ENCODE results near the gene ZBTB12.
"Not testable (repeated sequence)": the region's sequence is repeated elsewhere in the genome, so short reads cannot be mapped to it uniquely, and the experiment has no call there.

Gene ZBTB12

GRCh38 chr6:31901953-31902643 lies at the start of gene ZBTB12:
ZBTB12 (minus strand) TSS chr6:31902086; CDS start chr6:31901305, 781 bp downstream.
- peak; percentile 91 for DNase-seq

GRCh38 chr6:31949926-31950548 lies 48.2 kb upstream of the ZBTB12 start:
- DNase-seq: no peak

- no peak for DNase-seq
Measured at GRCh38 chr6:31948753-31949413, 47.0 kb upstream of the ZBTB12 start.

GRCh38 chr6:31948306-31948705 lies 46.4 kb upstream of the ZBTB12 start:
- no peak for DNase-seq

GRCh38 chr6:31947864-31948263 lies 46.0 kb upstream of the ZBTB12 start:
- no peak for DNase-seq

GRCh38 chr6:31947070-31947675 lies 45.3 kb upstream of the ZBTB12 start:
- DNase-seq: no peak

- no peak for DNase-seq
Measured at GRCh38 chr6:31946370-31946885, 44.5 kb upstream of the ZBTB12 start.

- no peak for DNase-seq
Measured at GRCh38 chr6:31945507-31946369, 43.9 kb upstream of the ZBTB12 start, which contains the start of gene CFB. CFB (plus strand) TSS chr6:31946095; CDS start chr6:31946222, 127 bp downstream.

GRCh38 chr6:31945154-31945506 lies 43.2 kb upstream of the ZBTB12 start:
- no peak for DNase-seq

- no peak for DNase-seq
Measured at GRCh38 chr6:31943742-31944141, 41.9 kb upstream of the ZBTB12 start.

GRCh38 chr6:31940256-31940664 lies 38.4 kb upstream of the ZBTB12 start:
- no peak for DNase-seq

GRCh38 chr6:31935823-31936222 lies 33.9 kb upstream of the ZBTB12 start:
- DNase-seq: no peak

- DNase-seq: no peak
Measured at GRCh38 chr6:31935021-31935420, 33.1 kb upstream of the ZBTB12 start.

- DNase-seq: no peak
Measured at GRCh38 chr6:31933537-31933936, 31.7 kb upstream of the ZBTB12 start.

- DNase-seq: not testable (repeated sequence)
Measured at GRCh38 chr6:31932137-31932536, 30.3 kb upstream of the ZBTB12 start.

- DNase-seq: no peak
Measured at GRCh38 chr6:31930962-31931361, 29.1 kb upstream of the ZBTB12 start.

- no peak for DNase-seq
Measured at GRCh38 chr6:31928672-31928939, 26.7 kb upstream of the ZBTB12 start.

- no peak for DNase-seq
Measured at GRCh38 chr6:31927863-31928671, 26.2 kb upstream of the ZBTB12 start.

- no peak for DNase-seq
Measured at GRCh38 chr6:31927242-31927862, 25.5 kb upstream of the ZBTB12 start, which contains the start of gene C2. C2 (plus strand) TSS chr6:31927717; CDS start chr6:31927753, 36 bp downstream.

- DNase-seq: no peak
Measured at GRCh38 chr6:31922942-31923341, 21.1 kb upstream of the ZBTB12 start.

- no peak for DNase-seq
Measured at GRCh38 chr6:31920811-31921210, 18.9 kb upstream of the ZBTB12 start.

All from CD4-positive, alpha-beta T cell treated with Interleukin-1 beta for 1 hour (primary cell).